Omental fat pad (tissue), 4 donors: ENCODE data around the gene DLGAP1. TPM values are rescaled to one million over a fixed set of nuclear protein-coding genes. Genes with fewer than 3 reads are reported as not detected.

Experiments used
- ATAC-seq: fragments of 150-250 bp; one replicate; pipeline ENCODE4 v1.9.1; 2016; ENCODE audit warnings: mild to moderate bottlenecking, moderate library complexity; ENCODE audit not compliant: low FRiP score
- DNase-seq: peaks from one replicate; pipeline ENCODE4 v3.0.0-alpha.2; 2019; ENCODE audit warnings: low spot score
- CTCF ChIP-seq, 3 donors: fragments of 450-650 bp; IDR thresholded peaks; one replicate each; pipeline ENCODE4 v1.5.1; 2016 to 2017; ENCODE audit warnings: antibody characterized with exemption in 3 of 3, mild to moderate bottlenecking in 3 of 3, moderate library complexity in 2 of 3
- total RNA-seq, 4 donors: library from RNA; depleted of rRNA; stranded (reverse); fragments of >200 nt; gene quantifications; one replicate each; pipeline ENCODE4 v1.1.0, GENCODE V29; 2016

The DLGAP1 gene
- total RNA-seq, 4 donors from 2014 or later, result 1.5 to 8.0 (median 5.4) TPM

DNA sequence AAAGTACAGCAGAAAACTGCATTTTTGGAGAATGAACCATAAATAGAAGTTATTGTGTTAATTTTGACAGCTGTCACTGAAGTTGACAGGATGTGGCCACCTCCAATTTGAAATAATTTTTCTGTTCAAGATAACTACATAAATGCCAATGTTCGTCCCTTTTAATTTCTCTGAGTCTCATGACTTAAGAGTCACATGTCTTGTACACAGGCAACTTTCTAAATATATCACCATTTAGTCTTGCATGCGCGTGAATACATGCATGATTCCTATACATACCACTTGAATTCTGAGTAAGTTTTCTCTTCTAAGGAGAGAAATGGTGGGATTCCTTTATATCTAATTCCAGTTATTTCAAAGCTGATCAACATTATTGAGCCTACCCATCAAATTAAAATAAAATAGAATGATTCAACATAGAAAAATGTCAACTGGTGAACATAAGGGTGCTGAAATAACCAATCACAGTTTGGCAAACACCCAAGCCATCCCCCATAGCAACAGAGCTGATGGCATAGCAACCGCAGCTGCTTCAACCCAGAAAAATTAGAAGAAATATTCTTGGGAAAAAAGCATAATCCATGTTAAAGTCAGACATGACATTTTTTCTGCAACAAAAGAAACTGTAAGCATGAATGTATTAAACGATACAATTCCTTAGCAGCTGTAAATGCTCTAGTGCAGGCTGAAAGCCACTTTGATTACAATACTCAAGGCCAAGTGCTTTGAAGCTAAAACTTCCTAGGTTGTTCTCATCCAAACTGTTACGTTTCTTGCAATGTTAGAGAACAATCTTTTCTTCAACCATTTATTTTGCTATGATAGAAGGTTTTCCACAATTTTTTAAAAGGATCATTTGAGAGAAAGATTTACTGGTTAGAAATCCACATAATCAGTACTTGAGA lies 282.7 kb downstream of the DLGAP1 start:
- TF ChIP-seq CTCF (IDR thresholded peaks at IDR 0.05), result no peak
- ATAC-seq (no peak), DNase-seq (no peak)

DNA sequence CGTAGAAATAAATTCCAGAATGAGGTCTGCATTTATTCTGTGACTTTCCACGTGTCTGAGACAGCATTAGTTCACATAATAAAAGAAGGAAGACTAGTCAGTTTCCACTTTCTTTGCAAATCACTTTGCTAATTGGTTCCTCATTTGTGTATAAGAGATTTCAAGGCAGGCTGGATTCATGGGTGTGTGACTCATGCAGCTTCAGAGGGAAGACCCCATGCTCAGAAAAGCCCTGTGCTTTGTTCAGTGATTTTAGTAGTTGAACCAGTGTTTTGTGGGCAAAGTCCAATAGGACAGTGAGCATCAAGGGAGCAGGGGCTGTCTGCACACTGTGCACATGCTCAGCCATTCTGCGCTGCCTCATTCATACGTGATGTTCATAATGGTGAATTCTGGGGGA lies 297.8 kb downstream of the DLGAP1 start:
- ATAC-seq (no peak), DNase-seq (no peak)
- TF ChIP-seq CTCF (IDR thresholded peaks at IDR 0.05), result no peak

DNA sequence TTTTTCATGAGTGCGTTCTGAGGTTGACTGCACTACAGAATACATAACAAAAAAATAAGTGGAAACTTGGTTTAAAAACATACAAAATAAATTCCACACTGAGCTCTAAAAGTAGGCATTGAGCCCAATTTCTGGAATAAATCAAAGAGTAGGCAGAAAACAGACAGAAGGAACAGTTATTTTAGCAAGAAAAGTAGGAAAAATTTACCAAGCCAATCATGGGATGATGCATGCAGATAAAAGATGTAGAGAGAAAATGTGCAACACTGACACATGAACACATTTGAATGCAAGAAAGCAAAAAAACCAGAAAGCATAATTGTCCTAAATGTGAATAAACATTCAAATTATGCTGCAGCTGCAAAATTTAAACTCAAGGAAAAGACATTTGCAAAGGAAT lies 308.3 kb downstream of the DLGAP1 start:
- DNase-seq, result no peak
- ATAC-seq, result no peak
- TF ChIP-seq CTCF (IDR thresholded peaks at IDR 0.05), result no peak

GRCh38 chr18:4144201-4144600 lies 310.9 kb downstream of the DLGAP1 start:
- TF ChIP-seq CTCF (IDR thresholded peaks at IDR 0.05), result no peak
- no peak for DNase-seq
- no peak for ATAC-seq

DNA sequence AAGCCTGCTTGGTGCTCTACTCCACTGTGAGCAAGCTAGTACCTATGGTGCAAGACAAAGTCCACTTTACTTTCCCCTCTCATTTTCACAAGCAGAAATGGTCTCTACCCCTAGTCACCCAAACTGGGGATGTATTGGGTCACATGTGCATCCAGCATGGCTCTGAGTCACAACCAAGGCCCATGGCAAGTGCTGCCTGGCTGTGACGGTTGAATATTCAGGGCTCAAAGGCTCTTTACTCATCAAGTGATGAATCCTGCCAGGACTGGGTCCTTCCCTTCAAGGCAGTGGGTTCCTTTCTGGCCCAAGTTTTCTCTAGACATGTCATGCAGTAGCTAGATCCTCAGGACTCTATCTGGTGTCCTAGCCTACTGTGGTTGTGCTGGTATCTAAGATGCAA lies 311.5 kb downstream of the DLGAP1 start:
- ATAC-seq, result no peak
- no peak for DNase-seq
- TF ChIP-seq CTCF (IDR thresholded peaks at IDR 0.05), result no peak

GRCh38 chr18:4142876-4143275 lies 312.2 kb downstream of the DLGAP1 start:
- ATAC-seq (no peak), DNase-seq (no peak)
- no peak for TF ChIP-seq CTCF (IDR thresholded peaks at IDR 0.05)

- no peak for TF ChIP-seq CTCF (IDR thresholded peaks at IDR 0.05)
Observed at GRCh38 chr18:4134700-4135099, 320.4 kb downstream of the DLGAP1 start.

More at GRCh38 chr18:4134700-4135099, 320.4 kb downstream of the DLGAP1 start:
- no peak for ATAC-seq
- DNase-seq, result no peak
